GM18858 (cell line): ENCODE data around the gene DPY19L3.
"Not testable (repeated sequence)": the region's sequence is repeated elsewhere in the genome, so short reads cannot be mapped to it uniquely, and the experiment has no call there.

Experiments
- ATAC-seq: cut with Tn5 transposase; IDR thresholded peaks from one replicate; pipeline ENCODE4 v1.9.1; 2021; ENCODE audit not compliant: unreplicated experiment

The DPY19L3 gene

GRCh38 chr19:32396046-32396652, 9.4 kb upstream of the DPY19L3 start:
- no peak for ATAC-seq

- ATAC-seq, result no peak
Observed at GRCh38 chr19:32397671-32398101, 7.9 kb upstream of the DPY19L3 start.

- ATAC-seq, result no peak
Observed at GRCh38 chr19:32401992-32402391, 3.6 kb upstream of the DPY19L3 start.

GRCh38 chr19:32403291-32403995, 2.1 kb upstream of the DPY19L3 start:
- ATAC-seq, result no peak

- no peak for ATAC-seq
Observed at GRCh38 chr19:32404213-32404932, 1.2 kb upstream of the DPY19L3 start.

GRCh38 chr19:32404933-32405430, 588 bp upstream of the DPY19L3 start:
- no peak for ATAC-seq

- ATAC-seq, result no peak
Observed at GRCh38 chr19:32406161-32407003, 812 bp downstream of the DPY19L3 start.

- no peak for ATAC-seq
Observed at GRCh38 chr19:32407004-32407992, 1.7 kb downstream of the DPY19L3 start.

- no peak for ATAC-seq
Observed at GRCh38 chr19:32415246-32415645, 9.7 kb downstream of the DPY19L3 start.

GRCh38 chr19:32415669-32416068, 10.1 kb downstream of the DPY19L3 start:
- no peak for ATAC-seq

GRCh38 chr19:32416749-32417456, 11.3 kb downstream of the DPY19L3 start:
- ATAC-seq, result no peak

GRCh38 chr19:32418155-32418554, 12.6 kb downstream of the DPY19L3 start:
- ATAC-seq, result no peak

- ATAC-seq, result no peak
Observed at GRCh38 chr19:32421589-32422361, 16.2 kb downstream of the DPY19L3 start.

GRCh38 chr19:32422435-32422834, 16.9 kb downstream of the DPY19L3 start:
- ATAC-seq, result no peak

GRCh38 chr19:32423944-32424343, 18.4 kb downstream of the DPY19L3 start:
- ATAC-seq, result not testable (repeated sequence)

GRCh38 chr19:32427536-32427935, 22.0 kb downstream of the DPY19L3 start:
- ATAC-seq, result no peak

- ATAC-seq, result no peak
Observed at GRCh38 chr19:32436692-32437091, 31.1 kb downstream of the DPY19L3 start.

GRCh38 chr19:32437096-32437495, 31.5 kb downstream of the DPY19L3 start:
- no peak for ATAC-seq
